RWPE1 (cell line): ENCODE measurements around the gene SAMD14.

ENCODE experiments used
- CTCF ChIA-PET: fragments of 350-600 bp; sonication (Branson Sonifier 250); formaldehyde crosslinking; extraction: SDS; loops from one replicate; lab custom pipeline; 2021; lab: Yijun Ruan, JAX
- POLR2A ChIA-PET: fragments of 400-600 bp; formaldehyde crosslinking; extraction: SDS; loops from one replicate; lab custom pipeline; 2020; ENCODE audit warnings: antibody characterized with exemption; ENCODE audit not compliant: low non-redundant PET; lab: Yijun Ruan, JAX
- DNase-seq: peaks from one replicate; pipeline ENCODE4 v3.0.0; 2012; ENCODE audit warnings: low spot score
- H3K27ac ChIP-seq: fragments of 450-650 bp; 2 replicates; pipeline ENCODE4 v1.5.1; 2017
- CTCF ChIP-seq: fragments of 450-650 bp; conservative IDR thresholded peaks from 2 replicates; pipeline ENCODE4 v1.5.1; 2017; ENCODE audit warnings: low read depth, mild to moderate bottlenecking

SAMD14 gene

GRCh38 chr17:50146927-50147665 lies 17.1 kb upstream of the SAMD14 start:
- POLR2A ChIA-PET, result no interaction called here
- no peak for DNase-seq
- TF ChIP-seq CTCF, result no peak
- CTCF ChIA-PET, result interaction anchor here (1.5 to 1.6 kb wide), 3 partner anchors 10 to 53 kb away, joined by 4 to 8 read pairs (median 5); no protein-coding TSS in a partner anchor
- H3K27ac ChIP-seq, result peak overlapping the region; percentile 98

GRCh38 chr17:50146230-50146926 lies 16.4 kb upstream of the SAMD14 start:
- CTCF ChIA-PET, result interaction anchor here (0.5 kb wide), 1 partner anchor 1020 kb away, joined by 3 read pairs; no protein-coding TSS in a partner anchor
- POLR2A ChIA-PET, result no interaction called here

GRCh38 chr17:50145532-50146229 lies 15.7 kb upstream of the SAMD14 start:
- peak overlapping the region; percentile 98 for H3K27ac ChIP-seq
- TF ChIP-seq CTCF, result no peak
- DNase-seq, result no peak
- CTCF ChIA-PET, result interaction anchor here (0.5 kb wide), 1 partner anchor 1021 kb away, joined by 3 read pairs; no protein-coding TSS in a partner anchor
- POLR2A ChIA-PET, result no interaction called here

More at GRCh38 chr17:50146230-50146926, 16.4 kb upstream of the SAMD14 start:
- H3K27ac ChIP-seq, result peak overlapping the region; percentile 98
- no peak for DNase-seq
- 0 out of 2 replicates have a peak, but pooled peaks have one; percentile 14 for TF ChIP-seq CTCF

GRCh38 chr17:50144845-50145531 lies 15.0 kb upstream of the SAMD14 start:
- DNase-seq, result no peak
- peak overlapping the region; percentile 98 for H3K27ac ChIP-seq
- no peak for TF ChIP-seq CTCF
- POLR2A ChIA-PET, result no interaction called here
- CTCF ChIA-PET, result interaction anchor here (0.6 kb wide), 1 partner anchor 46 kb away, joined by 3 read pairs; no protein-coding TSS in a partner anchor

- ChIA-PET CTCF (interaction anchor here (0.6 kb wide), 1 partner anchor 47 kb away, joined by 3 read pairs; no protein-coding TSS in a partner anchor), POLR2A (no interaction called here)
- H3K27ac ChIP-seq, result peak overlapping the region; percentile 98
- DNase-seq, result no peak
- no peak for TF ChIP-seq CTCF
Measured at GRCh38 chr17:50144355-50144754, 14.4 kb upstream of the SAMD14 start.
